ENCODE data around the gene TRAPPC3L.
"Not testable (repeated sequence)": the region's sequence is repeated elsewhere in the genome, so short reads cannot be mapped to it uniquely, and the experiment has no call there.

TRAPPC3L gene

GRCh38 chr6:116514111-116514510 is 31.4 kb downstream of the TRAPPC3L start:
- no peak for DNase-seq (ENCODE audit: low read depth in 1 of 2, low spot score in 1 of 2)

- DNase-seq (ENCODE audit: low read depth in 1 of 2, low spot score in 1 of 2) = no peak
Observed at GRCh38 chr6:116513224-116513875, 32.1 kb downstream of the TRAPPC3L start.

DNA sequence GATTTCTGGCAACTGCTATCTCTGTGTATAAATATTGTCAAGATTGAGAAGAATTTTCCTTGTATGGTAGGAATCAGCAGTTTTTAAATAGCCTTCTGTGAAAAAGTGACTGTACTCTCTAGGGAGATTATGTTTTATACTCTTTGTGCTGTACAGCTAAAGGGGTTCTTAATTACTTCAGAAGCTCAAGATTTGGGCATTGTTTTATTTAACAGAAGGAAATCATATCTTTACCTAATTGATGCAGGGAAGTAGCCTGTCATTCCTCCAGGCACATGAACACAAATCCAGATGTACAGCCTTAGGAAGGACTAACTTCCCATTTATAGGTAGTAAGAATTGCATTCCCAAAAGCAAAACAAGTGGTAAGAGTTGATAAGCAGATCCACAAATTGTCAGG is 32.8 kb downstream of the TRAPPC3L start:
- no peak for DNase-seq (ENCODE audit: low read depth in 1 of 2, low spot score in 1 of 2)

DNA sequence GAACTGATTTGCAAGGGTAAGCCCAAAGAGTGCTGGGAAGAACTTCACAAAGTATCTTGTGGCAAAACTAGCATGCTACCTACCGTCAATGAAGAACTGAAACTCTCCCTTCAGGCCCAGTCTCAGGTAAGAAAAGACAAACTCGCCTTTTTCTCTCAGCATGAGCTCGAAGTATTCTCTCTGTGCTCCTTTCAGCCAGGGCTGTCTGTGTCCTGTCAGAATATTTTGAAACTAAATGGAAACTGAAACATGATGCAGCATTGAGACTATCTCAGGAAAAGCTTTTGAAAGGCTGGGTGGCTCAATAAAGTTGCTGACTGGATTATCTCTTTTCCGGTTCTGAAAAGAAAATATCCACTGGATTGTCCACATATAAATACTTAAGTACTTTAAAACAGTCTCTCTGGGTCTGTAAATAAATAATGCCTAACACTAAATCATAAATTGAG is 33.3 kb downstream of the TRAPPC3L start:
- DNase-seq (ENCODE audit: low read depth in 1 of 2, low spot score in 1 of 2) = no peak

GRCh38 chr6:116511424-116512110 is 33.9 kb downstream of the TRAPPC3L start, which contains the start of gene CALHM5:
Gene CALHM5, plus strand, starts transcription at chr6:116511639. Its CDS starts 58 bp downstream, at chr6:116511697.
- DNase-seq (ENCODE audit: low read depth in 1 of 2, low spot score in 1 of 2) = no peak

GRCh38 chr6:116508527-116508926 is 37.0 kb downstream of the TRAPPC3L start:
- DNase-seq (ENCODE audit: low read depth in 1 of 2, low spot score in 1 of 2) = no peak

- DNase-seq (ENCODE audit: low read depth in 1 of 2, low spot score in 1 of 2) = no peak
Observed at GRCh38 chr6:116507324-116507723, 38.2 kb downstream of the TRAPPC3L start.

GRCh38 chr6:116500969-116501433 is 44.5 kb downstream of the TRAPPC3L start:
- DNase-seq (ENCODE audit: low read depth in 1 of 2, low spot score in 1 of 2) = no peak

GRCh38 chr6:116497113-116497676 is 48.3 kb downstream of the TRAPPC3L start:
- DNase-seq (ENCODE audit: low read depth in 1 of 2, low spot score in 1 of 2) = no peak

GRCh38 chr6:116495161-116495560 is 50.3 kb downstream of the TRAPPC3L start:
- not testable (repeated sequence) for DNase-seq (ENCODE audit: low read depth in 1 of 2, low spot score in 1 of 2)

DNA sequence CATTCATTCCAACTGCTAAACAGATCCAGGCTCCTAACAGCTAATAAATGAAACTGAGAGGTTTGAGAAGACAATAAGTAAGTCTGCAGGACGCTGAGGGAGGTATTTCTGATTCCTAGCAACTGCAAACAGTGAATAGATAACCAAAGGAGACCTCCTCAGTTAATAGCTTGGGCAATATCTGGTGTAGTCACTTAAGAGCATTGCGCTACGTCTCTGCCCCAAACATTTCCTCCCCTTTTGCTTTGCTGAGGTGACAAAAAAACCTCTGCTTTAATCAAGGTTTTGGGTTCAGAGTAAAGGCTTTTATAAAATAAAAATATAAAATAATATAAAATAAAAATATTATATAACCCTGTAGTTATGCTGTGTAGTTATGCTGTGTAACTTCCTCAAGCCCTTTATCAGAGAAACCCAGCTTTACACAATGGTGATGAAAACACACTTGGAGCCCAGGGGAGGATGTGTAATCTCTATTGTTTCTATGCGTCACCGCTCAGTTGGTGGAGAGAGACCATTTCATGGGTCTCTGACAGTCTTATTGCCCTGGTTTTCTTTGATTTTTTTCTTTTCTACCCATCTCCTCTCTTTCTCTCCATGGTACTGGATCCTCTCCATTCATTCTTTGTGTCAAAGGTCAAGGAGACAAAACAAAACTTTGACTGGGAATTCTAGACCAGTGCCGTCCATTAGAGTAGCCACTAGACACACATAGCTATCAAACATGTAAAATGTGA is 53.0 kb downstream of the TRAPPC3L start:
- no peak for DNase-seq (ENCODE audit: low read depth in 1 of 2, low spot score in 1 of 2)

GRCh38 chr6:116491610-116492330 is 53.7 kb downstream of the TRAPPC3L start:
- no peak for DNase-seq (ENCODE audit: low read depth in 1 of 2, low spot score in 1 of 2)

- no peak for DNase-seq (ENCODE audit: low read depth in 1 of 2, low spot score in 1 of 2)
Observed at GRCh38 chr6:116485559-116486184, 59.8 kb downstream of the TRAPPC3L start.

DNA sequence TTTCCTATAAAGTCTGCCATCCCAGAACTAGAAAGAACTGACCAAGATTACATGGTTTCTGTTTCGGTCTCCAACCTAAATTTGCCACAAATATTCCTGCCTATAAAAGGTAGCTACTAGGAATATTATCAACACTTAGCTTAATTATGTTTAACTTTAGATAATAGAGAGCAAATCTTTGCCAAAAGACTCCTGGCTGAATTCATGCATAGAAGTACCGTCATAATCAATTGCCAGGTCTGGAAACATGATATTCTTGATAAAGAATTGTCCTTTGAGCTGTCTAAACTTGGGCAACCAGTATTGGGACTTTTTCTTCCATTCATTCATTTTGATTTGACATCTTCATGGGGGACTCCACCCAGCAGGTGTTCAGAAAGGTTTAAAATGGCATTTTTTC is 61.9 kb downstream of the TRAPPC3L start:
- DNase-seq (ENCODE audit: low read depth in 1 of 2, low spot score in 1 of 2) = no peak

GRCh38 chr6:116482780-116483179 is 62.7 kb downstream of the TRAPPC3L start:
- DNase-seq (ENCODE audit: low read depth in 1 of 2, low spot score in 1 of 2) = no peak

GRCh38 chr6:116476002-116476678 is 69.3 kb downstream of the TRAPPC3L start:
- no peak for DNase-seq (ENCODE audit: low read depth in 1 of 2, low spot score in 1 of 2)

GRCh38 chr6:116475141-116475540 is 70.3 kb downstream of the TRAPPC3L start:
- DNase-seq (ENCODE audit: low read depth in 1 of 2, low spot score in 1 of 2) = no peak

DNA sequence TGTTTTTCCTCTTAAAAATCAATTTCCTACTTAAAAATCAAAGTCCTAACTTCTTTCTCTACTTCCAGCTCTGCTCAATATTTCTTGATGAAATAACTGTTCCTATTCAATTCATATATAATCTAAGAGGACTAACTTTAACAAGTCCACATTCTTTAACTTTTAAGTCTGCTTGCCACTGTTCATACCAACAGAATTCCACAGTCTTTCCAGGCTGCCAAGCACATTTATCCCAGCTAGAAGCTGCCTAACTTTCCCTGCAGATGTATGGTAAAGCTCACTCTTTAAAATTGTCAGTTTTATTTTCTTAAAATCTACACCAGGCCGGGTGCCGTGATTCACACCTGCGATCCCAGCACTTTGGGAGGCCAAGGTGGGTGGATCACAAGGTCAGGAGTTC is 72.8 kb downstream of the TRAPPC3L start:
- no peak for DNase-seq (ENCODE audit: low read depth in 1 of 2, low spot score in 1 of 2)

DNA sequence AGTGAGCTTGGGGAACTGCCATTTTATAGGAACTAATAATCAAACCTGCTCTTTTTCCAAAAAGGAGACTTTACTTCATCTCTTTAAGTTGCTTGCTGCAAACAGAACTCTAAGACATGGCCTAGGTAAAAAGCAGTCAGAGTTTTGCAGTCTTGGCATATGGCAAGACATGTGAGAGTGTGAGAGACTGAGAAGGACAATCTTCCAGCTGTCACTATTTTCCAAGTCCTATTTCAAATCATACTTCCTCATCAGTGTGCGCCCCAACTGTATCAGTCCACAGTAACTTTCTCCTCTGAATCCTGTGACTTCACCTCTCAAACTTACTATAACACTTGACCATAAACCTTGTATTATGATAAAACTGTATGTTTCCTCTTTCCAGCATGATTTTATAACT is 74.0 kb downstream of the TRAPPC3L start:
- DNase-seq (ENCODE audit: low read depth in 1 of 2, low spot score in 1 of 2) = no peak

GRCh38 chr6:116468293-116468692 is 77.2 kb downstream of the TRAPPC3L start:
- no peak for DNase-seq (ENCODE audit: low read depth in 1 of 2, low spot score in 1 of 2)
